ENCODE data around the gene RAVER2. TPM values are rescaled to one million over a fixed set of nuclear protein-coding genes. Genes with fewer than 3 reads are reported as not detected.

Gene RAVER2
- total and polyA plus RNA-seq, 2 experiments from 2014 or later, result 7.8 to 24.6 TPM

- TF ChIP-seq ZNF462 (CRISPR knock-in tag; IDR thresholded peaks at IDR 0.05), result no peak
- no peak for TF ChIP-seq REST (IDR thresholded peaks at IDR 0.05; ENCODE audit: unreplicated experiment)
- TF ChIP-seq JUNB (IDR thresholded peaks at IDR 0.05; ENCODE audit: unreplicated experiment), result no peak
- TF ChIP-seq CTCF (conservative IDR thresholded peaks at IDR 0.05; ENCODE audit: low read depth in 2 of 2), result no peak
- no peak for TF ChIP-seq NANOG (IDR thresholded peaks at IDR 0.05; ENCODE audit: borderline replicate concordance)
- no peak for TF ChIP-seq ZNF114 (CRISPR knock-in tag; IDR thresholded peaks at IDR 0.05)
- TF ChIP-seq POLR2AphosphoS5 (IDR thresholded peaks at IDR 0.05; ENCODE audit: low read depth), result no peak
- no peak for TF ChIP-seq EZH2 (IDR thresholded peaks at IDR 0.05; ENCODE audit: low read depth, unreplicated experiment)
- no peak for TF ChIP-seq EZH2phosphoT487 (IDR thresholded peaks at IDR 0.05; ENCODE audit: unreplicated experiment)
These were observed 133.2 kb downstream of the RAVER2 start (continued) for GRCh38 chr1:64878090-64878489.

Data from GM23338 (cell line).